Activated T-cell treated with anti-CD3 and anti-CD28 coated beads, Interleukin-2, amount 50 U/mL, for 1 hour (primary cell): ENCODE results near the gene LEP.

Experiments used
- DNase-seq: peaks from one replicate; pipeline ENCODE4 v3.0.0-alpha.2; 2020

The LEP gene

DNA sequence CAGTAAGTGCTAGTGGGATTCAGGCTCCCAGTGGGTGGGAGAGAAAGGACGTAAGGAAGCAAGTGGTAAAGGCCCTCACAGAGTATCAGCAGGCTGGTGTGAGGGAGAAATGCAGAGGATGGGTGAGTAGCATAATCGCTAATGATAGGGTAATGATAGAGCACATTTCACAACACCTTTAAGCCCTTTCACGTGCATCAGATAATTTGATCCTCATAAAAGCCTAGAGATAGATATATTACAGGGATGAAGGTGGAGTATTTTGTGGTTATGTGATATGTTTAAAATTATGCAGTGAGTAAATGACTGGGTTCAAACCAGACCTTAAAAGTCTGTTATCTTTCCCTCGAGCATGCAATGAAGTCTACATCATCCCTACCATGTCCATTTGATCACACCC lies 10.3 kb downstream of the LEP start:
- DNase-seq, result no peak

DNA sequence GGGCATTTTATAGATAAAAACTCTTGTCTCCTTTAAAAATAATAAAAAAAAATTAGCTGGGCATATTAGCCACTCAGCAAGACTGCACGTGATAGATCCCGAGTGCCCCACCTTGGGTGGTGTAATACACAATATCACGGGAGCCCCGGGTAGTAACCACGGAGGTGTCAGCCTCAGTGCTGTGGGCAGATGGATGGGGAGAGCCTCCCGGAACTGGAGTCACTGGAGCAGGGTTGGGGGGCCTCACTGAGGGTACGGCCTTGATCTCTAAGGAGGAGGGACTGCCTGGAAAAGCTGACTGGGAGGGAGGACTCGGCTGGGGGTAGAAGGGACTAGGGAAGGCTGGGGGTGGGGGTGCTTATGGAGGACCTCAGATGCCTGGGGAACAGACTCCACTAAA lies 12.6 kb downstream of the LEP start:
- no peak for DNase-seq

DNA sequence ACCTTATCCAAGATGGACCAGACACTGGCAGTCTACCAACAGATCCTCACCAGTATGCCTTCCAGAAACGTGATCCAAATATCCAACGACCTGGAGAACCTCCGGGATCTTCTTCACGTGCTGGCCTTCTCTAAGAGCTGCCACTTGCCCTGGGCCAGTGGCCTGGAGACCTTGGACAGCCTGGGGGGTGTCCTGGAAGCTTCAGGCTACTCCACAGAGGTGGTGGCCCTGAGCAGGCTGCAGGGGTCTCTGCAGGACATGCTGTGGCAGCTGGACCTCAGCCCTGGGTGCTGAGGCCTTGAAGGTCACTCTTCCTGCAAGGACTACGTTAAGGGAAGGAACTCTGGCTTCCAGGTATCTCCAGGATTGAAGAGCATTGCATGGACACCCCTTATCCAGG lies 13.4 kb downstream of the LEP start:
- no peak for DNase-seq

DNA sequence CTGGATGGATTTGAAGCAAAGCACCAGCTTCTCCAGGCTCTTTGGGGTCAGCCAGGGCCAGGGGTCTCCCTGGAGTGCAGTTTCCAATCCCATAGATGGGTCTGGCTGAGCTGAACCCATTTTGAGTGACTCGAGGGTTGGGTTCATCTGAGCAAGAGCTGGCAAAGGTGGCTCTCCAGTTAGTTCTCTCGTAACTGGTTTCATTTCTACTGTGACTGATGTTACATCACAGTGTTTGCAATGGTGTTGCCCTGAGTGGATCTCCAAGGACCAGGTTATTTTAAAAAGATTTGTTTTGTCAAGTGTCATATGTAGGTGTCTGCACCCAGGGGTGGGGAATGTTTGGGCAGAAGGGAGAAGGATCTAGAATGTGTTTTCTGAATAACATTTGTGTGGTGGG lies 14.2 kb downstream of the LEP start:
- no peak for DNase-seq

DNA sequence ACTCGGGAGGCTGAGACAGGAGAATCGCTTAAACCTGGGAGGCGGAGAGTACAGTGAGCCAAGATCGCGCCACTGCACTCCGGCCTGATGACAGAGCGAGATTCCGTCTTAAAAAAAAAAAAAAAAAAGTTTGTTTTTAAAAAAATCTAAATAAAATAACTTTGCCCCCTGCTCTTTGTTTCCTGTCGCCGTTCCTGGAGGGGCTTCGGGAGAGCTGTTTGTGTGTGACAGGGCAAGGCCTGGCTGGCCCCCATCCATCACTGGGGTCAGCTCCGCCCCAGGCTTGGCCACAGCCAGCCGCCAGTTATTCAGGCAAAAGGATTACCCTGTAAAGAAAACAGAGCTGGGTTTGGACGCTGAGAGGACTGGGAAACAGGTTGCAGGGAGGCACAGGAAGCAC lies 16.4 kb downstream of the LEP start:
- no peak for DNase-seq

DNA sequence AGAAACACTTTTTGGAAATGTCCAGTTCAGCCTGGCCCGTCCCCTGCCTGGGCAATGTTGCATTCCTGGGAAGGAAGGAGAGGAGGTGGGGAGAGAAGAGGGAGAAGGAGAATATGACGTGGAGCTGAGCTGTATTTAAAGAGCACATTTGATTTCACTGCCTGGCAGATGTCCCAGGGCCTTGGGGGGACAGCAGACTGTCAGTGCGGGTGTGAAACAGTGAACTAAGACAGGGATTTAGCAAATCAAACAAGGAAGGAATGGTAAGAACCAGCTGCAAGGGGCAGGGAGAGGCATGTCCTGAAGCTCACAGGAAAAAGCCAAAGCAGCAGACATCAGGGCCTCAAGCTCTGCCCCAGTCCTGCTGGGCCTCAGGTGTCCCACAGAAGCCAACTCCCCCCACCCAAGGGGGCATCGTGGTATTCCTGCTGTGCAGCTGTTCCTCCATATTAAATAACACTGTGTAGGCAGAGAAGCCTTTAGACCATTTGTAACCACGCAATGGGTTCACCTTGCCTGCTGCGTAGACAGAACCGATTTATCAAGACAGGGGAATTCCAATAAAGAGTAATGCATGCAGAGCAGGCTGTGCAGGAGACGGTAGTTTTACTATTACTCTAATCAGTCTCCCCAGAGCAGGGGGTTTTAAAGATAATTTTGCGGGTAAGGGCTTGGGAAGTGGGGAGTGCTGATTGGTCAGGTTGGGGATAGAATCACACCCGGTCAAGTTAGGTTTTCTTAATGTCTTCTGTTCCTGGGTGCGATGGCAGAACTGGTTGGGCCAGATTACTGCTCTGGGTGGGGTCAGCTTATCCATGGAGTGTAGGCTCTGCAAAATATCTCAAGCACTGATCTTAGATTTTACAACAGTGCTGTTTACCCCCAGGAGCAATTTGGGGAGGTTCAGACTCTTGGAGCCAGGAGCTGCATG lies 18.3 kb downstream of the LEP start:
- DNase-seq, result no peak

DNA sequence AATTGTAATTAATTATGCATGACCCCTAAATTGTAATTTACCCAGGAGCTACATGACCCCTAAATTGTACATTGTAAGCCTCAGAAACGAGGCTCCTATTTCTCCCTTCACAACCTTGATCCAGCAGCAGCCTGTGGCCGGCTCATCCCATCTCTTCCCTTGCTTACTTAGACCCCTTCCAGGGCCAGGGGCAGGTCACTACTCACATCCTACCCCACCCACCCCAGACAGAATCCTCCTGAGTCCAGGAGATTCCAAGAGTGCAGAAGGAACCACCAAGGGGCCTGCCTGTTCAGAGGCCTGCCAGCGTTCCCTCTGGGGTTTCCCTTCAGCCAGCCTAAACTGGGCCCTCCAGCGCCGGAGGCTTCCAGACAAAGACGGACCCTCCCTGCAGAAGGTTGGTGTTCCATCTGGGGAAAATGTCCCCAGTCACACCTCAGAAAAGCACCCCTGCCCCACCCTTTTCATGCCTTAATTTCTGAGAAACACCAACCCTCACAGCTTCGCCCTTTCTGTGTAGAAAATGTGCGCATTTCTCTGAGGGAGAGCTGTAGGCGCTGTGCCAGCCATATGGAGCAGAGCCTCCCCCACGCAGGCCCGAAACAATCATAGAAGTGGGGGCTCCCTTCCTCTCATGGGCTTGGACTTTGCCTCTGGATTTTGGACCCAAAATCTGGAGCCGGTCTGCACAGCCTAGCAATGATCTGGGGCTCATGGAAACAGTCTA lies 19.2 kb downstream of the LEP start:
- no peak for DNase-seq

DNA sequence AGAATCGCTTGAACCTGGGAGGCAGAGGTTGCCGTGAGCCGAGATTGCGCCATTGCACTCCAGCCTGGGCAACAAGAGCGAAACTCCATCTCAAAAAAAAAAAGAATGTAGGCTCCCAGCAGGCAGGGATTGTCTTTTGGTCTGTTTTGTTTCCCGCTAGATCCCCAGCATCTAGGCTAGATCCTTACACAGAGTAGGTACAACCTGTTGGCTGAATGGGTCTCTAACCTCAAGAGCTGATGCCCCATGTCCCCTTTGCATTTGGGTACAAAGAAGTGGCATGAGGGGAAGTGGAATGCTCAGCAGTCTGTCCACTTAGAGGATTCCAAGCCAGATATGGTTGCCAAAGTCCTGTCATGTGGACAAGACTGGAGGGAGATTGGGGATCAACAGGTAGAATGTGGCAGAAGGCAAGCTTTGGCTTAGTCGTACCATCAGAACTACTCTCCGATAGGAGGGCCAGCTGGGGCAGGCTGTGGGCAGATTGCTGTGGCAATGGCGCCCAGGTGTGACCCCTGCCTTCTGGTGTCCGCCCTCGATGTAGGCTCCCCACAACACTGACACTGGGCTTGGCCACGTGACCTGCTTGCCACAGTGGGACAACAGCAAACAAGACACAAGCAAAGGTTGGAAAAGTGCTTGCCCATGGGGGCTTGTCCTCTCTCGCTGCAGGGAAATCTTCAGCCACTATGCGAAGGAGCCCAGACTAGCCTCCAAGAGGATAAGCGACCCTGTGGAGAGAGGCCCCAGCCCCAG lies 21.4 kb downstream of the LEP start:
- no peak for DNase-seq

DNA sequence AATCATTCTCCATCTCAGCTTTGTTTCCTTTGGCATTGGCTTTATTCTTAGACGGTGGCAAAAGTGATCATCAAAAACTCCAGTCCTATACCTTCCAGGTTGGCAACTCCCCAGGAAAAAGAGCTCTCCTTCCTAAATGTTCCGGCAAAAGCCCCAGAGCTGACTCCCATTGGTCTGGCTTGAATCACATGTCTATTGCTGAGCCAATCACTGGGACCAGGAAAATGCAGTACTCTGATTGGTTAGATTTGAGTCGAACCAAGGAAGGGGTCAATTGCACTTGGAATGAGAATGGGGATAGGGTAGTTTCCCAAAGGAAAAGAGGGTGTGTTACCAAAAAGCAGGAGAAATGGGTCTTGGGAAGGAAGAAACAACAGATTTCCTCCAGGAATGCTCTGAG lies 22.3 kb downstream of the LEP start:
- no peak for DNase-seq

DNA sequence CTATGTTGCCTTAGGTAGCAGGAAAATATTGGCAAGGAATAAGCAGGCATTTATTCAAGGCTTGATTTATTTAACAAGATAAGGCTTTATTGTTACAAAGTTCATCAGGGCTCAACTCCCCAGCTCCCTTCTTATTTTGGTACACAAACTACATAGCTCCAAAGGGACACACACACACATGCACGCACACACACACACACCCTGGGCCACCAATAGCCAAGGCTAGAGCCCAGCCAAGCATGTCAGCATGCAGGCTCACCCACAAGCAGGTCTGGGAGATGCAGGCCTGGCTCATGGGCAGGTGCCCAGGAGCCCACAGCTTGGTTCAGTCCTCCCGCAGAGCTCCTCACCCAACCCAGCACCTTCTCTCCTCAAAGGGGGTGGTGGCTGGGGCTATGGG lies 23.4 kb downstream of the LEP start:
- DNase-seq, result no peak

DNA sequence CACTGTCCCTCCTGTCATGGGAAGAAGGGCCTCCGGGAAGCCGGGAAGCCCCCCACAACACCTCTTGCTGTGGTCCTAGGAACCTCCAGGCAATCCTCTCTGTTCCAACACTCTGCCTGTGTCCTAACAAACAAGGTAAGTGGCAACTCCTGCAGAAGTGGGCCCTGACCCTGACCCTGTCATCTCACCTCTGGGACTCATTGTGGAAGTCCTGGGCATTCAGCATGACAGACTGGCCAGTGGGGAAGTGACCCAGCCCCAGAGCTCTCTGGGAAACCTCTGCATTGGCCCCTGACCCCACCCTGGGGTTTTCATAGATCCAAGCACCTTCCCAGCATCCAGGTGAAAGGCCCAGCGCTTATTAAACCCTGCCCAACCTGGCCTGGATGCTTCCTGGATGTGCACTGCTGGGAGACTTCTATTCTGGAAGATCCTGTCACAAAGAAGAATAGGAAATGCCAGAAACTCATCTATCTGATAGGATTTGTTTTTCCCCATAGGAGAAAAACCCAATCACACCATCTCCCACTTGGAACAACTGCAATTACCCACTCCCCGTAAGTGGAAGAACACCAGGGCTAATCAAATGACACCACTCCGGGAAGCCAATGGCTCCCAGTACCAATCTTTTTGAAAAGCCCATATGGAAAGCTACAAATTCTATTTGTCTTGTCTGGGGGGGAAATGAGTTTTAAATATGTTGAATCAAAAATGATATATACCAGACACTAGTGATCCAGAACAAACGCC lies 24.3 kb downstream of the LEP start:
- DNase-seq, result no peak

DNA sequence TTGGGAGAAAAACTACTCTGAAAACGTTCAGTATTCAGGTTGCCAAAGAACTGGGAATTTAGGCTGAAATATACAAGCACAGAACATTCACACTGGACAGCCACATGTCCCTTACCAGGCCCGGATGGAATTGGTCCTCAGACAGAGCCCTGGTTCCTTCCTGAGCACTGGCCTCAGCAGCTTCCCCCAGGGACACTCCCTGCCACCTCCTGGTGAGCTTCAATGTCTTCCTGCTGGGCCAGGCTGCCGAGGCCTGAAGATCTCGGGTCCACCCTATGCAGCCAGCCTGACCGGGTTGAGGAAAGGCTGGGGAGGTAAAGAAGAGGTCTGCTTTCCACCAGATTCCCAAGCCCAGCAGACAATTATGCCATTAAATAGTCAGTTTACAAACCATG lies 24.8 kb downstream of the LEP start:
- DNase-seq, result no peak

DNA sequence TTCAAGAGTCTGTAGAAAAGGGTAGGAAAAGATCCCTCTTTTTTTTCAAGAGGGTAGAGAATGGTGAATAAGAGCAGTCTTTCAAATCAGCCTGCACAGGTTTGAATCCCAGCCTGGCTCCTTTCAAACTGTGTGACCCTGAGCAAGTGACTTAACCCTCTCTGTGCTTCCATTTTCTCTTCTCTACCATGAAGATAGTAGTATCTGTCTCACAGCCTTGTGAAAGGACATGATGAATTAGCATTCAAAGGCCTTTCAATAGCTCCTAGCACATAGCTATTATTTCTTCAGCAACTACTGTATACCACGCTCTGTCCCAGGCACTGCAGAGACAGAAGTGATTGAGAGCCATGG lies 25.4 kb downstream of the LEP start:
- no peak for DNase-seq

DNA sequence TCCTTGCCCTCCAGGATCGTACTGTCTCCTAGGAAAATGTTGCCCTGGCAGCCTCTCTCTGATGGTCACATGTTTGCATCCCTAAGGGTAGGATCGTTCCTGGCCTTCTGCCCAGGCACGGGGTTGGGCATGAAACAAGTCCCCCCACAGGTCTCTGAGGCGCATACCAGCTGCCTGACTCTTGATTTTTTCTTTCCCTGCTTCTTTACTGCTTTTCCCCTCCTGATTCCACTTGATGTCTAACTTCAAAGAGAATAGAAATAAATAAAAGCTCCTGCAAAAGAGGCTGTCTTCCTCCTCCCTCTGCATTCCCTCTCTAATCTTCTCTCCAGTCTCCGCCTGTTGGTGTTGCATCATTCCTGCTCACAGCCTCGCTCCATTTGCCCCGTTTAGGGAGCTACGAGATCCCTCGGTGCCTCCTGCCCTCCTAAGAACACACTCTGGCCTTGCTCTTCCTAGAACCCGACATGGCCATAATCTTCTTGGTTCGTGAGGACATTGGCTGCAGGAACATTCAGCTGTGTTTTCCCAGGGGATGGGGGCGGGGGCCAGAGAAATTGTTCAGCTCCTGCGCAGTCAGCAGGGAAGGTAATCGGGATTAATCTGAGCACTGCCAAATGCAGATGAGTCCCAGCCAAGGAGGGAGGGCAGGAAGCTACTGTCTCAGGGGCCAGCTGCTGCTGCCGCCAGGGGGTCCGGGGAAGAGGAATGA lies 26.0 kb downstream of the LEP start:
- DNase-seq, result no peak

DNA sequence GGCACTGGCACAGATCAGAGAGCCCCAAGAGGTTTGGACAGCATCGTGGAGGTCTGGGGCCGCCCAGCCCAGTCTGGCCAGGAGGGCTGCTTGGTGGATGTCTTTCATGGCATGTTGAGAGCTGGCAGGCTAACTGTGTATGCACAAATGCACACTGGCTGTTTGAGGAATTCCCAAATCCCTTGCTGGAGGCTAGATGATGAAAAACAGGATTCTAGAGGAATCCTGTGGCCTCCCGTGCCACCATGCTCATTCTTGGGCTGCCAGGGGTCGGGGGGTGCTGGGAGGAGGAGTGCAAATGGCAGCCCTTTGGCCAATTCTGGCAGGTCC lies 26.5 kb downstream of the LEP start:
- DNase-seq, result no peak

DNA sequence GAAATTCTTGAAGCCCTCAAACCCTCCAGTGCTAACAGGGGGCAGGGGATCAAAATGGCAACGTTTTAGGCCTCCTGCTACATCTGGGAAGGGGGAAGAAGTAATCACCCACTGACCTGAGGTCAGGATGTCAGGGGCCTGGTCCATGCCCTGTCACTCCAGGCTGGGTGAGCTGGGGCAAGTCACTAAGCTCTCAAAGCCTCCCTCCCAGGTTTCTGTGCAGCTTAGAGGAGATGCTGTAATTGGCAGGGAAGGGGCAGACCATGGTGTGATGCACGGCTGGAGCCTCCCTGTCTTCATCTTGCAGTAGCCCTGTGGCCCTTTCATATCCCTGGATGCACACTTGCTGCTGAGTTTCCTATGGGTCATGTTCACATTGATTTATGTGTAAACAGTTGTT lies 27.2 kb downstream of the LEP start:
- no peak for DNase-seq

DNA sequence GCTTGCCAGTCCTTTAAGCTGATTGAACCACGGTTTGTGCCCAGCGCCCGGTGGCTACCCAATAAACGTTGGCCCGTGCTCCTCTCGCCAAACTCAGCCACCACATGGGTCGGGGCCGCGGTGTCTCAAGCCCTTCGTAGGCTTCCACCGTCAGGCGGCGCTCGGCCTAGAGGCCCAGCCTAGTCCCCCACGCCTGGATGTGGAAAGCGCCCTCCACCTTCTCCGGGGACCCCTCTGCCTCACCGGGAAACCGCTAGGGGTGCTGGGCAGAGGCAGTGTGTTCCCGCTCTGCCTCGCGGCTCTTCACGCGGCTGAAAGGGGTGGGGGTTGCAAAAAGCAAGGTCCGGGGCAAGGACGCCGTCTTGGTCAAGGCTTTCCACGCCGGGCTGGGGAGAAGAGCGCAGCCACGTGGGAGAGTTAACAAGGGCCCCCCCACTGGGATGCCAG lies 29.8 kb downstream of the LEP start:
- DNase-seq, result no peak

DNA sequence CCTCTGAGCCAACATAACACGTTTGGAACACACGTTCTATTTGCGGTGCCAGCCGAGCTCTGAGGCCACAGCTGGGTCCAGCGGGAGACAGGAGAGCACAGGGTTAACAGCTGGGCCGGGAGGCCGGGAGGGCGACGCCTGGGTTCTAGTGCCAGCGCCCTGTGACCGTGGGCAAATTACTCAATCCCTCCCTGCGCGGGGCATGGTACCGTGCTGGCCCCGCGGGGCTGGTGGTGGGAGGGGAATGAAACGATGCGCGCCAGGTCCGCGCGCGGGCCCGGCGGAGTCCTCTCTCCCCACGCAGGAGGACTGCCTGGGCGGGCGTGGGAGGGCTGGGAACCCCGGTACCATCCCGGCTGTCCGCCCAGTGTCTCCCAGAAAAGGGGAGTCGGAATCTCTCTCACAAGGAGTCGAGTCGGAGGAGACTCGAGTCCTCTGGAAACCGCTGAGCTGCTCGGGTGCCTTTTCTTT lies 30.4 kb downstream of the LEP start:
- no peak for DNase-seq

DNA sequence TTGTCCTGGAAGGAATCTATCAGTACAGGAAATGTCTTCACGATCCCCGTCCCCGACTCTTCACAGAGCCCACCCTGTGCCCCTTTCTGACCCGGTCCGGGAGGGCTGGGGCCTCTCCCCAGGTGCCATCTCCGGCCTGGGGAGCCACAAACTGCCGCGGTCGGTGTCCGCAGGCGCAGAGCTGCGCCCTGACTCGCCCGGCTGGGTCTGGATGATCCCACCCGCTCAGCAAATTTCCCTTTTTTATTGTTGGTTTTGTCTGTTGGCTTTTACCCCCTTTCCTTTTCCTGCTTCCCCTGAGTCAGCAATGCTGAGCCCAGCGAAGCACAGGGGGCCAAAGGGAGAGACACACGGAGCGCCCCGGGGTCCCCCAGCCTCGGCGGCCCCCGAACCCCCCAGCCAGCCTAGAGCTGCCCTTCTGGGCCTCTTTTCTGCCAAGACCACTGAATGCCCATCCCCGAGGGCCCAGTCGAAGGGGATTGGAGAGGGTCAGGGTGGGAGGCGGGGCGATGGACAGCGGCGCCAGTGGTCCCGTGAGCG lies 30.9 kb downstream of the LEP start:
- DNase-seq, result no peak

DNA sequence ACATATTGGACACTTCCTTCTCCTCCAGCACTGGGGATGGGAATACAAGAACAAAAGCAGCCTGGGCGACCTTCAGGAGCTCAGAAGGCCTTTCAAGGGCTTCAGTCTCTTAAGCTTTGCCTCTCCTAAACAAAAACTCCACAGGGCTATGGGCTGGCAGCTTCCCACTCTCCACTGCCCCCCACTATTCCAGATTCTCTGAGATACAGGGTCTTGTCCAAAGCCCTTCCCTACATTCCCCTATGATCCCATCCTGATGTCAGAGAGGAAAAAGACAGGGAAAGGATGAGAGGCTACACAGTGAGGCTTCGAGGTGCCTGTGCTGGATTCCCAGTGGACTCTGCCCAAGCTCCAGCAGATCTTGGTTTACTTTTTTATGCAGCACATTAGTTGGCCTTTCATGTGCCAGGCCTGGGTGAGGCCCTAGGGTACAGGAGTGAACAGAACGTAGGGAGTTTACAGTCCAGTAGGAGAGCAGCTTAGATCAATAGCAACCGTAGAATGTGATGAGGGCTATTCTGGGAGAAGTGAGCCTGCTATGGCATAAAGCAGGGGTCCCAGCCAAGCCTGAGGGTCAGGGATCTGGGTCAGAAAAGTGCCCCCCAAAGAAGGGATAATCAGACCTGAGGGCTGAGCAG lies 33.3 kb downstream of the LEP start:
- DNase-seq, result no peak

DNA sequence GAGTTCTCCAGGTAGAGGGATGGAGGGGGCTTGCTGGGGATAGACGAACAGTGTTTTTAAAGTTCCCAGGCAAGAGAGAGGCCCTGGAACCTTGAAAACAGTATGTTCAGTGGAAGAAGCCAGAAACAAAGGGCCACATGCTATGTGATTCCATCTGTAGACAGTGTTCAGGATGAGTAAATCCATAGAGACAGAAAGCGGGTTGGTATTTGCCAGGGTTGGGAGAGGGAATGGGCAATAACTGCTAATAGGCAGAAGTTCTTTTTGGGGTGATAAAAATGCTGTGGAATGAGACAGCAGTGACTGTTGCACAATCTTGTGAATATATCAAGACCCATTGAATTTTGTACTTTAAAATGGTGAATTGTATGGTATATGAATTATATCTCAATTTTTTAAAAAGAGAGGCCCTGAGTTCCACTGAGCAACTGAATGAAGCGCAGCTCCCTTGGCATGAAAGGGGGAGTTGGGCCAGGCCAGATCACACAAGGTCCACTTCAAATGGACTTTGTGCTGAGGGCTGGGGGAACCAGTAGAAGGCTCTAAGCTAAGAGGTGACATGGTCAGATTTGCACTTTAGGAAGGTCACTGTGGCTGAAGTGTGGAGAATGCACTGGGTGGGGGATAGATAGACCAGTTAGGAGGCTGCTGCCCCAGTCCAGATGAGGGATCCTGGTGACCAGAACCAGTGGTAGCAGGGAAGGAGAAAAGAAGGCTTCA lies 34.0 kb downstream of the LEP start:
- no peak for DNase-seq
